Stomach (tissue), 9 donors: Measurements from ENCODE around the gene ZNF860. TPM values are rescaled to one million over a fixed set of nuclear protein-coding genes. Genes with fewer than 3 reads are reported as not detected.

Source experiments
- DNase-seq, 2 donors: peaks; one replicate each; pipeline versions ENCODE4 v3.0.0 to v3.0.0-alpha.2; 2013 to 2019
- H3K27ac ChIP-seq, 5 donors: fragments of 200-600 bp in 4 of 5; sonication (generic) in 4 of 5; one replicate each; pipeline ENCODE4 v1.5.1; 2013 to 2019; ENCODE audit warnings: mild to moderate bottlenecking in 1 of 5, moderate library complexity in 1 of 5
- H3K27me3 ChIP-seq, 3 donors: fragments of 200-600 bp; sonication (generic); one replicate each; pipeline ENCODE4 v1.5.1; 2017 to 2019; ENCODE audit warnings: mixed run types in 1 of 3
- H3K36me3 ChIP-seq, 4 donors: fragments of 200-600 bp; sonication (generic); 1 replicate in 3 of 4; 2 replicates in 1 of 4; pipeline ENCODE4 v1.5.1; 2016 to 2019
- H3K4me1 ChIP-seq, 4 donors: fragments of 200-600 bp; sonication (generic); one replicate each; pipeline ENCODE4 v1.5.1; 2016 to 2019
- H3K4me3 ChIP-seq, 4 donors: fragments of 200-600 bp; sonication (generic) in 3 of 4; one replicate each; pipeline ENCODE4 v1.5.1; 2016 to 2019; ENCODE audit warnings: mild to moderate bottlenecking in 1 of 4
- H3K9me3 ChIP-seq, 4 donors: fragments of 200-600 bp; sonication (generic); one replicate each; pipeline ENCODE4 v1.5.1; 2016 to 2019
- CTCF ChIP-seq, 7 experiments: fragments of 450-650 bp in 4 of 7; fragments of 200-600 bp in 3 of 7; sonication (generic) in 3 of 7; IDR thresholded peaks; one replicate each; pipeline ENCODE4 v1.5.1; 2016 to 2019; ENCODE audit warnings: antibody characterized with exemption in 7 of 7, control low read depth in 2 of 7, mild to moderate bottlenecking in 1 of 7
- EP300 ChIP-seq: sonication (generic); formaldehyde crosslinking; IDR thresholded peaks from one replicate; pipeline ENCODE4 v1.6.1; 2017; ENCODE audit warnings: antibody characterized with exemption
- POLR2A ChIP-seq, 4 donors: fragments of 450-650 bp; IDR thresholded peaks; one replicate each; pipeline ENCODE4 v1.6.1; 2016; ENCODE audit warnings: antibody characterized with exemption in 4 of 4, control low read depth in 2 of 4, mild to moderate bottlenecking in 1 of 4, moderate library complexity in 1 of 4
- POLR2AphosphoS5 ChIP-seq, 3 donors: sonication (generic); formaldehyde crosslinking; IDR thresholded peaks; one replicate each; pipeline ENCODE4 v1.6.1; 2016; ENCODE audit warnings: antibody characterized with exemption in 3 of 3
- WGBS, 5 donors: extraction: QIAGEN DNeasy Blood & Tissue Kit in 3 of 5; methylation state at CpG; one replicate each; pipeline versions ENCODE4 v1.1.5 to v1.1.7; 2013 to 2018; 5-methylcytosine and 5-hydroxymethylcytosine counted together
- intact Hi-C: fragments of 100-400 bp; cut with DNase I; formaldehyde crosslinking; loops from one replicate; pipeline ENCODE4 v1.15.1; 2023; ENCODE audit warnings: low total_unique reads
- polyA plus RNA-seq, 3 donors: library from polyadenylated mRNA; stranded (reverse); fragments of 200-250 nt; gene quantifications; one replicate each; pipeline ENCODE4 v1.2.3, GENCODE V29; 2013
- total RNA-seq, 5 donors: library from RNA; depleted of rRNA; stranded (reverse); fragments of >200 nt; gene quantifications; one replicate each; pipeline versions ENCODE4 v1.1.0 to v1.2.3, GENCODE V29; 2014 to 2016
- donor health status: healthy with polysubstance abuse.
- donor health status: Bipolar disorder and iron deficiency.
- donor health status: healthy.

The ZNF860 gene
- total and polyA plus RNA-seq, 8 donors, result 0.50 to 2.0 (median 1.3) TPM; not detected in 4

GRCh38 chr3:31945738-31946052, 35.9 kb upstream of the ZNF860 start:
- peak overlapping the region in 3 of 5 donors; percentile 9 to 61 (median 20) for H3K27ac ChIP-seq

GRCh38 chr3:31946484-31947081, 35.0 kb upstream of the ZNF860 start:
- WGBS, 5 donors, result 89 to 92% (median 91%) methylated on average over 10 of the region's 10 CpGs
- Histone ChIP-seq H3K4me3 (no peak overlapping the region), H3K27ac (peak overlapping the region in 2 of 5 donors; percentile 45 to 62), H3K4me1 (peaks cover 4 to 25% (median 11%) of the 10 kb centered on the region in 4 donors), H3K36me3 (no peaks in the 10 kb centered on the region), H3K9me3 (no peaks in the 10 kb centered on the region), H3K27me3 (no peaks in the 10 kb centered on the region)
- intact Hi-C loops, result no loop called here
- no peak for TF ChIP-seq CTCF (IDR thresholded peaks at IDR 0.05)
- TF ChIP-seq POLR2AphosphoS5 (IDR thresholded peaks at IDR 0.05), result no peak
- no peak for TF ChIP-seq EP300
- no peak for TF ChIP-seq POLR2A (IDR thresholded peaks at IDR 0.05)
- no peak for DNase-seq

More at GRCh38 chr3:31945738-31946052, 35.9 kb upstream of the ZNF860 start:
- no peak for DNase-seq
- intact Hi-C loops, result no loop called here
- no peaks in the 10 kb centered on the region for H3K27me3 ChIP-seq
- H3K4me3 ChIP-seq, result no peak overlapping the region
- H3K9me3 ChIP-seq, result no peaks in the 10 kb centered on the region
- peaks cover 12 to 29% (median 20%) of the 10 kb centered on the region in 4 donors for H3K4me1 ChIP-seq
- 63 to 86% (median 82%) methylated on average over 3 of the region's 3 CpGs for WGBS, 5 donors
- TF ChIP-seq POLR2AphosphoS5 (IDR thresholded peaks at IDR 0.05) (no peak), CTCF (IDR thresholded peaks at IDR 0.05) (no peak), EP300 (no peak), POLR2A (IDR thresholded peaks at IDR 0.05) (no peak)
- H3K36me3 ChIP-seq, result no peaks in the 10 kb centered on the region

GRCh38 chr3:31947162-31947561, 34.4 kb upstream of the ZNF860 start:
- Histone ChIP-seq H3K27ac (peak overlapping the region in 2 of 5 donors; percentile 45 to 62), H3K4me1 (peaks cover 0 to 25% (median 8%) of the 10 kb centered on the region in 4 donors), H3K27me3 (no peaks in the 10 kb centered on the region), H3K4me3 (no peak overlapping the region), H3K9me3 (no peaks in the 10 kb centered on the region), H3K36me3 (no peaks in the 10 kb centered on the region)
- TF ChIP-seq EP300 (no peak), POLR2A (IDR thresholded peaks at IDR 0.05) (no peak), CTCF (IDR thresholded peaks at IDR 0.05) (no peak), POLR2AphosphoS5 (IDR thresholded peaks at IDR 0.05) (no peak)
- 92 to 98% (median 93%) methylated on average over 4 of the region's 4 CpGs for whole genome bisulfite sequencing, 5 donors
- intact Hi-C loops, result no loop called here
- no peak for DNase-seq

GRCh38 chr3:31947671-31948091, 33.9 kb upstream of the ZNF860 start:
- H3K27me3 ChIP-seq, result no peaks in the 10 kb centered on the region
- no peaks in the 10 kb centered on the region for H3K36me3 ChIP-seq
- no peaks in the 10 kb centered on the region for H3K9me3 ChIP-seq
- WGBS, 5 donors, result 28 to 45% (median 31%) methylated on average over 6 of the region's 6 CpGs
- TF ChIP-seq POLR2A (IDR thresholded peaks at IDR 0.05), result no peak
- peak in 1 of 3 donors; percentile 46 for TF ChIP-seq POLR2AphosphoS5 (IDR thresholded peaks at IDR 0.05)
- no peak for TF ChIP-seq EP300
- DNase-seq, result peak; percentile 32 to 67
- peak overlapping the region in 3 of 5 donors; percentile 5 to 62 (median 45) for H3K27ac ChIP-seq
- peaks cover 0 to 25% (median 8%) of the 10 kb centered on the region in 4 donors for H3K4me1 ChIP-seq
- no peak overlapping the region for H3K4me3 ChIP-seq
- intact Hi-C loops, result no loop called here

- WGBS, 5 donors, result 58 to 79% (median 67%) methylated on average over 6 of the region's 6 CpGs
Observed at GRCh38 chr3:31948280-31948679, 33.3 kb upstream of the ZNF860 start.

More at GRCh38 chr3:31948280-31948679, 33.3 kb upstream of the ZNF860 start:
- intact Hi-C loops, result no loop called here
- H3K4me1 ChIP-seq, result peaks cover 0 to 25% (median 8%) of the 10 kb centered on the region in 4 donors
- H3K9me3 ChIP-seq, result no peaks in the 10 kb centered on the region
- H3K36me3 ChIP-seq, result no peaks in the 10 kb centered on the region
- H3K4me3 ChIP-seq, result no peak overlapping the region
- H3K27ac ChIP-seq, result peak overlapping the region in 2 of 5 donors; percentile 45 to 62
- TF ChIP-seq EP300, result no peak
- no peak for TF ChIP-seq POLR2A (IDR thresholded peaks at IDR 0.05)
- no peak for TF ChIP-seq CTCF (IDR thresholded peaks at IDR 0.05)
- TF ChIP-seq POLR2AphosphoS5 (IDR thresholded peaks at IDR 0.05), result no peak
- DNase-seq, result no peak
- no peaks in the 10 kb centered on the region for H3K27me3 ChIP-seq
